NCI-H2171 treated with DMSO at 0.1 percent for 48 hours (cell line): Measurements from ENCODE around the gene SBK3.
"Not testable (repeated sequence)": the region's sequence is repeated elsewhere in the genome, so short reads cannot be mapped to it uniquely, and the experiment has no call there.

Experiments
- DNase-seq: peaks from one replicate; lab custom pipeline; 2025; lab: John Stamatoyannopoulos, UW

The SBK3 gene

GRCh38 chr19:55573929-55574328 lies 28.6 kb upstream of the SBK3 start:
- DNase-seq = not testable (repeated sequence)

- not testable (repeated sequence) for DNase-seq
Observed at GRCh38 chr19:55569477-55569876, 24.1 kb upstream of the SBK3 start.

- DNase-seq = no peak
Observed at GRCh38 chr19:55567708-55568328, 22.5 kb upstream of the SBK3 start.

- no peak for DNase-seq
Observed at GRCh38 chr19:55566823-55567222, 21.5 kb upstream of the SBK3 start.

- no peak for DNase-seq
Observed at GRCh38 chr19:55563261-55563690, 17.9 kb upstream of the SBK3 start.

- no peak for DNase-seq
Observed at GRCh38 chr19:55559684-55560083, 14.3 kb upstream of the SBK3 start.

- no peak for DNase-seq
Observed at GRCh38 chr19:55554741-55555152, 9.4 kb upstream of the SBK3 start.

- DNase-seq = no peak
Observed at GRCh38 chr19:55554302-55554701, 9.0 kb upstream of the SBK3 start.

DNA sequence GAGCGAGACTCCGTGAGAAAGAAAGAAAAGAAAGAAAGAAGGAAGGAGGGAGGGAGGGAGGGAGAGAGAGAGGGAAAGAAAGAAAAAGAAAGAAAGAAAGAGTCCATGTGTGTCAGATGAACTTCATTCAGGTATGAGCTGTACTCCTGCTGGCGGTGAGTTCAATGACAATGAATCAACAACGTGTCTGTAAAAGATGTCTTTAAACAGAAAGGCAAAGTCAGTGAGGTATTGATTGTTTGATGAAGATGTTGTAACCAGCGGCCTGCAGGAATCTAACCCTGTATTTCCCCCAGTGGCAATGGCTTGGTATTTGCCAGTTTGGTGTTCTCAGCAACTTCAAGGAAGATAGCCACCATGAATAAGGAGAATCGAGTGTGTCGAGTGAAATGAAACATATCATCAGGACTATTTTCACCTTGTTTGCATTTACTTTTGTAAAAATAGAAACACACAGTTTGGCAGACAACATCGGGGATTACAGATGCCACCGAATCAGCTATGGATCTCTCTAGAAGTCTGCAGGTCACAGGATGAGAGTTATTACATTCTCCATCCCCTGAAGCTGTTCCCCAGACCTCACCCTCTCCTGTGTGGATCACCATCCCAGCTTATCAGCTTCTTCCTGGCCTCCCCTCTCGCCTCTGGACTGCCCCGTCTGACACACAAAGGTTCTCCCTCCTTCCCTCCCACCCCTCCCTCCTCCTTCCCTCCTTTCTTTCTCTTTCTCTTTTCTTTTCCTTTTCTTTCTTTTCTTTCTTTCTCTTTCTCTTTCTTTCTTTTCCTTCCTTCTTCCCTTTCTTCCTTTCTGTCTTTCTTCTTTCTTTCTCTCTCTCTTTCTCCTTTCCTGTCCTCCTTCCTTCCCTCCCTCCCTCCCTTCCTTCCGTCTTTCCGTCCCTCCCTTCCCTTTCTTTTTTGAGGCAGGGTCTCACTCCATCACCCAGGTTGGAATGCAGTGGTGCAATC lies 8.2 kb upstream of the SBK3 start:
- DNase-seq = no peak

DNA sequence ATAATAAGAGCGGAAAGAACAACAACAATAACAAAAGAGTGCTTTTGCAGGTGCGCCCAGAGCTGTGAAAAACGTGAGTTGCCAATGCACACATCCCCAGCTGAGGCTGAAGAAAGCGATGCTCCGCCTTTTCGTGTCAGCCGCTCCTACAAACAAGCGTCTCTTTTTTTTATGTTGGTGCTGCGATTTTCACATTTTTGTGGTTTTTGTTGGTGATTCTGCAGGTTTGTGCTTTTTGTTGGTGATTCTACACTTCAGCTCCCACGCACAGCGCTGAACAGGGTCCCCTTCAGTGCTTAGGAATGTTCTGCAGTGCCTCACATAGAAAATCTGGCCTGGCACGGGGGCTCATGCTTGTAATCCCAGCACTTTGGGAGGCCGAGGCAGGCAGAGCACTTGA lies 7.3 kb upstream of the SBK3 start:
- no peak for DNase-seq

GRCh38 chr19:55552206-55552605 lies 6.9 kb upstream of the SBK3 start:
- peak; percentile 43 for DNase-seq

DNA sequence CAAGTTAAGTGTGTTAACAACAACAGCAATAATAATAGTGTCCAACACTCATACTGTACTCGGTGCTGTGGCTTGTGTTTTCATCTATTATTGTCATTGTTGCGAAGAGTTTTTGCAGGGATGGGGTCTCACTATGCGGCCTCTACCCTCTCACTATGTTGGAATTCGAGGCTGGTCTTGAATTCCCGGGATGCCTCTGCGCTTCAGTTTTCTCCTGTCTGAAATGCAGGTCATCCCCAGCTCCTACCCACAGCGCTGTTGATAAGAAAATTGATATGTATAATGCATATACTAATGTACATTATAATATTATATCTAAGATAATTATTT lies 4.9 kb upstream of the SBK3 start:
- DNase-seq = no peak

DNA sequence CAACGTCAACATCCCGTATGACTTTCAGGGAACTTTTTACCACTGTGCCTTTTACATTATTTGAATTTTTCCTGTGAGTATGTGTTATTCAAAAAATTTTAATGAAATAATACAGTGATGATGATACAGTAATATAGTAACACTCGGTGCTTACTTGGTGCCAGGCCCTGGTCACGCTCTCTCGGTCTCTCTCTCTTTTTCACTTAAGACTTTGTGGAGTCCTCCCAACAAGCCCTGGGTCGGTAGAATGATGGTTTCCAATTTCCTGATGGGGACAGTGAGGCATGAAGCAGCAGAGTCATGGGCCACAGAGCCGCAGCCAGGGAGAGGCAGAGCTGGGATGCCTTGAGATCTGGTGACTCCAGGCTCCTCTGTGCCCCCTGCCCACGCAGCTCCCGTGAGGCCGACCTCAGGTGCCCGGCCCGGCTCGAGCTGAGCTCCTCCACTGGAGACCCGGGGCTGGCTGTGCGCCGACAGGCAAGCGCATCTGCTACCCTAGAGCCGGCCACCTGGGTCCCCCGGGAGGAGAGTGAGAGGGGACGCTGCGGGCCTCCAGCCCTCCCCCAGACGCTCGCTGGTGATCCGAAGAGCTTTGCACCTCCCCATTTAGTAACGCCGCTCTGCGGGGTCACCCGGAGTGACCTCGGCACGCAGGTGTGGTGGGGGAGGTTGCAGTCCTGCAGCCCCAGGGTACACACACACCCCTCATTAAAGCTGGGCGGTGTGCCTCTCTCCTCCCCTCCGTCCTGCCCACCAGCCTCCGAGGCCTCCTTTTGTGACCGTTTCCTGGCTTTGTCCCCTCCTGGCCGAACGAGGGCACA lies 4.4 kb upstream of the SBK3 start:
- peak; percentile 62 for DNase-seq

GRCh38 chr19:55546822-55547614 lies 1.7 kb upstream of the SBK3 start:
- no peak for DNase-seq

GRCh38 chr19:55546011-55546410 lies 668 bp upstream of the SBK3 start:
- no peak for DNase-seq

DNA sequence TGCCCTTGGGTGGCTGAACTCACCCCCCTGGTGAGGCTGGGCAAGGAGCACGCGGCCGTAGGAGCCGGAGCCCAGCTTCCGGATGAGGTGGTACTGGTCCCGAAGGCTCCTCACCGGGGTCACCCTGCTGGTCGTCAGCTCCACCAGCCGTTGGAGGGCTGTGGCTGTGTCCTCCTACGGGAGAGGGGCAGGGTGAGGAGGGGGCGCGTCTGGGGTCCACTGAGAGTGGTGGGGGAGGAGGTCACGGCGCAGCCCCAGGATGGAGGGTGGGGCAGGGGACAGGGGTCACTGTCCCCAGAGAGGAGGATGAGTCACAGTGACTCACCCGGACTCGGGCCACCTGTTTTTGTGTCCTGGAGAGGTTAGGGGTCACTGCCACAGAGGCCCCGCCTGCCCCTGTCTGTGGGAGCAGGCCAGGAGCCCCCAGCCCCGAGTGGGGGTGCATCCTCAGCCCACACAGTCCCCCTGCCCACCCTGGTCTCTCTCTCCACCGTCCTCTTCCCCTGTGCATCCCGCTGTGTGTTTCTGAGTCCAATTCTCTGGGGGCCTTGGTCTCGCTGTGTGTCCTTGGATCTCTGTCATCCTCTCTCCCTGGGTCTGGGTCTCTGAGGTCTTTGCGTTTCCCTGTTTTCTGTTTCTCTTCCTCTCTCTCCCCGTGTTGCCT lies 435 bp downstream of the SBK3 start:
- DNase-seq = no peak

GRCh38 chr19:55544014-55544413 lies 1.3 kb downstream of the SBK3 start:
- DNase-seq = no peak

- no peak for DNase-seq
Observed at GRCh38 chr19:55543567-55543966, 1.8 kb downstream of the SBK3 start.

- no peak for DNase-seq
Observed at GRCh38 chr19:55542292-55542855, 3.0 kb downstream of the SBK3 start.

GRCh38 chr19:55541091-55541490 lies 4.3 kb downstream of the SBK3 start:
- DNase-seq = no peak

GRCh38 chr19:55540619-55541018 lies 4.7 kb downstream of the SBK3 start:
- DNase-seq = no peak
